ENCODE data around the gene ZCCHC7.

DNA sequence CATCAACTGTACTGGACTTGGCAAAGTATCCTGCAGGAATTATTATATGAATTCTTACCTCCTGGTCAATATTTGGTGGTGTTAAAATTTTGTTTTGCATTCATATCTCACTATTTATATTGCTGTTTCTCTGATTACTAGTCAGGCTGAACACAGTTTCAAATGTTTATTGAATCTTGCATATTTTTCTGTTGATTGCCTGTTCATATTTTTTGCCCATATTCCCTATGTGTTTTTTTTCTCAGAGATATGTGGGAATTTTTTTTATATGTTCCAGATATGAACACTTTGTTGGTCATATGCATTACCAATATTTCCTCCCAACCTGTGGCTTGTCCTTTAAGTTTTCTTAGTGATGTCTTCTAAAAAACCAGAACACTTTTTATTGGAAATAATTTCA lies 153.2 kb downstream of the ZCCHC7 start:
- TF ChIP-seq, protein P1, sequence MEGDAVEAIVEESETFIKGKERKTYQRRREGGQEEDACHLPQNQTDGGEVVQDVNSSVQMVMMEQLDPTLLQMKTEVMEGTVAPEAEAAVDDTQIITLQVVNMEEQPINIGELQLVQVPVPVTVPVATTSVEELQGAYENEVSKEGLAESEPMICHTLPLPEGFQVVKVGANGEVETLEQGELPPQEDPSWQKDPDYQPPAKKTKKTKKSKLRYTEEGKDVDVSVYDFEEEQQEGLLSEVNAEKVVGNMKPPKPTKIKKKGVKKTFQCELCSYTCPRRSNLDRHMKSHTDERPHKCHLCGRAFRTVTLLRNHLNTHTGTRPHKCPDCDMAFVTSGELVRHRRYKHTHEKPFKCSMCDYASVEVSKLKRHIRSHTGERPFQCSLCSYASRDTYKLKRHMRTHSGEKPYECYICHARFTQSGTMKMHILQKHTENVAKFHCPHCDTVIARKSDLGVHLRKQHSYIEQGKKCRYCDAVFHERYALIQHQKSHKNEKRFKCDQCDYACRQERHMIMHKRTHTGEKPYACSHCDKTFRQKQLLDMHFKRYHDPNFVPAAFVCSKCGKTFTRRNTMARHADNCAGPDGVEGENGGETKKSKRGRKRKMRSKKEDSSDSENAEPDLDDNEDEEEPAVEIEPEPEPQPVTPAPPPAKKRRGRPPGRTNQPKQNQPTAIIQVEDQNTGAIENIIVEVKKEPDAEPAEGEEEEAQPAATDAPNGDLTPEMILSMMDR (conservative IDR thresholded peaks at IDR 0.05; ENCODE audit: low read length) = no peak
- no peak for TF ChIP-seq EZH2phosphoT487 (IDR thresholded peaks at IDR 0.05; ENCODE audit: borderline replicate concordance)

Data from Loucy (cell line).